NOMO-1 treated with dmso at 0.1 percent for 144 hours (cell line): ENCODE data around the gene TOMM20.
"Not testable (repeated sequence)": the region's sequence is repeated elsewhere in the genome, so short reads cannot be mapped to it uniquely, and the experiment has no call there.

ENCODE experiments used
- DNase-seq: peaks from one replicate; lab custom pipeline; 2025; ENCODE audit not compliant: unreplicated experiment; lab: John Stamatoyannopoulos, UW

Gene TOMM20

GRCh38 chr1:235102993-235103411 is 25.6 kb downstream of the TOMM20 start:
- no peak for DNase-seq

GRCh38 chr1:235102259-235102582 is 26.4 kb downstream of the TOMM20 start:
- DNase-seq: no peak

GRCh38 chr1:235101558-235102258 is 26.9 kb downstream of the TOMM20 start:
- DNase-seq: no peak

- DNase-seq: no peak
These were observed 28.4 kb downstream of the TOMM20 start for GRCh38 chr1:235100194-235100772.

- DNase-seq: no peak
These were observed 29.6 kb downstream of the TOMM20 start for GRCh38 chr1:235098991-235099390.

GRCh38 chr1:235098547-235098946 is 30.1 kb downstream of the TOMM20 start:
- no peak for DNase-seq

GRCh38 chr1:235097501-235097900 is 31.1 kb downstream of the TOMM20 start:
- not testable (repeated sequence) for DNase-seq

GRCh38 chr1:235095938-235096562 is 32.6 kb downstream of the TOMM20 start:
- DNase-seq: no peak

- DNase-seq: peak; percentile 43
These were observed 34.7 kb downstream of the TOMM20 start for GRCh38 chr1:235093696-235094592.

GRCh38 chr1:235093013-235093695 is 35.5 kb downstream of the TOMM20 start:
- peak; percentile 8 for DNase-seq

GRCh38 chr1:235092415-235092814 is 36.2 kb downstream of the TOMM20 start:
- not testable (repeated sequence) for DNase-seq

- DNase-seq: not testable (repeated sequence)
These were observed 36.6 kb downstream of the TOMM20 start for GRCh38 chr1:235092045-235092406.

- not testable (repeated sequence) for DNase-seq
These were observed 37.2 kb downstream of the TOMM20 start for GRCh38 chr1:235091319-235092044.

- DNase-seq: no peak
These were observed 38.1 kb downstream of the TOMM20 start for GRCh38 chr1:235090406-235091069.

- DNase-seq: no peak
These were observed 39.7 kb downstream of the TOMM20 start for GRCh38 chr1:235088907-235089306.

- no peak for DNase-seq
These were observed 40.2 kb downstream of the TOMM20 start for GRCh38 chr1:235088430-235088829.

GRCh38 chr1:235087906-235088305 is 40.7 kb downstream of the TOMM20 start:
- DNase-seq: no peak

- not testable (repeated sequence) for DNase-seq
These were observed 43.1 kb downstream of the TOMM20 start for GRCh38 chr1:235085411-235086117.

- DNase-seq: not testable (repeated sequence)
These were observed 47.8 kb downstream of the TOMM20 start for GRCh38 chr1:235080788-235081187.
